Airway epithelial cell (primary cell): ENCODE measurements around the gene MYH7. TPM values are rescaled to one million over a fixed set of nuclear protein-coding genes. Genes with fewer than 3 reads are reported as not detected.

Source experiments
- total RNA-seq: library from RNA; depleted of rRNA; stranded (reverse); fragments of >200 nt; gene quantifications from 2 replicates; pipeline ENCODE4 v1.2.3, GENCODE V29; 2015

The MYH7 gene
- not detected in 2 replicates for total RNA-seq

GRCh38 chr14:23435543-23436326, at the start of gene MYH7:
Gene MYH7, minus strand, starts transcription at chr14:23435660. Its CDS starts 1,928 bp downstream, at chr14:23433732.

DNA sequence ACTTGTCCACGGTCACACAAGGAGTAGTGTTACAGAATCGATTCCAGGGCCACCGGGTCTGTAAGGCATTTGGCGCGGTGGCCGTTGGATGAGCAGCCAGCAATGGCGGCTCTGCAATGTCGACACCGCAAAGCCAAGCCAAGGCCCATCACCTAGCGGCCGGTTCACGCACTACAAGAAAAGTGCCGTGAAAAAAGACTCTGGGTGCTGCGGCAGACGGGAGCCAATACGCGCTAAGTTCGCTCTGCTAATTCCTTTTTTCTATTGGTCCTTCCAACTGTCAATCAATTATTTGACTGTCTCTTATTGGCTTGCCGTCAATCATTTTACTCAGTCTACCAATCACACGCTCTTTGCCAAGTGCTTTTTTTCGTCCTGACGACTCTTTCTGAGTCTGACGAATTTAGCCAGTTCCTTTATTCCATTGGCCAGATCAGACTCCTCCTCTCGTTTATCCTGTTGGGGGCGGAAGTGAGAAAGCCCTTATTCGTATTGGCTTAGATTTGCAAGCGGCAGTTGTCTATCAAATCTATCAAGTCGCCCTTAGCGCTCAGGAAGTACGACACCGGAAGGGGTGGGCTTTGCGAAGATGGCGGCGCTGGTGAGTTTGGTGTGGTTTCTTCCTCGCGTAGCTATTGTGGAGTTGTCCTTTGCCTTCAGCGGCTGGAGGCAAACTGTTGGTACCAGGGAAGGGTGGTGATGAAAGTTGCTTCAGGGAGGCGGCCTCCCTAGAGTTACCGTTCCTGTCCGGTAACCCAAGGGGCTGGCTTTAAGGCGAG, 33.9 kb upstream of the MYH7 start, which contains the start of gene NGDN:
TSS of gene NGDN (plus strand) at position 577 of the 779 bp plus-strand sequence. CDS start at position 590, 13 bp downstream.

DNA sequence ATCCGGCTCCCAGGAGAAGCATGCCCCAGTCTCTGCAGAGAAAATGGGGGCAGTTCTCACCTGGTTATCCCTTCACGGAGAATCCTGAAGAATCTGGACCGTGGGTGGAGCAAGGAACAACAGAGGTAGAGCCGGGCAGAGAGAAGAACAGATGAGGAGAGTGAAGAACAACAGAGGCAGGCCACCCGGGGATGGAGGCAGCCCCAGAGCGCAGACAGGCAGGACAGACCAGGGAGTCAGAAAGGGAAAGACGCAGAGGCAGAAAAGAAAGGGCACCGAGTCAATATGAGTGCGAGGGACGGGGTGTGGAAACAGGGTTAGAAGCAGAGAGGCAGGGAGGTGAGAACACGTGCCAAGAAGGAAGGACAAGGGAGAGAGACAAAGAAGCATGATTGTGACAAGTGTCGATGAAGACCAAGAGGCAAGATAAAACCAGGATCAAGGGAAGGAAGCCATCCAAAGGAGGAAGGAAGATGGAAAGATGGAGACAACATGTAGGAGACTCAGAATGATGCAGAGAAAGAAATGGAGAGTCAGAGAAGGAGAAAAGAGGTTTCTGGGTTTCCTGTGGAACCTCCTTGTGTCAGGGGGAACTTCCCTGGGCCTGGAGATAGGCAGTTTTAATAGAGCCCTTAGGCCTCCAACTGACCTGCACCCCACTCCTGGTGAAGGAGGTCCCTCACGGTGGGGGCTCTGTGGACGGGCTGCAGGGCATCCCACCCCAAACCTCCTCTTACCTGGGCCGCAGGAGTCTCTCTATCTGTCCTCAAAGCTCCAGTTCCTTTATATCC, 27.7 kb downstream of the MYH7 start, which contains the start of gene MYH6:
TSS of gene MYH6 (minus strand) at position 758 of the 791 bp plus-strand sequence. CDS start 1,050 bp downstream, outside the sequence.

DNA sequence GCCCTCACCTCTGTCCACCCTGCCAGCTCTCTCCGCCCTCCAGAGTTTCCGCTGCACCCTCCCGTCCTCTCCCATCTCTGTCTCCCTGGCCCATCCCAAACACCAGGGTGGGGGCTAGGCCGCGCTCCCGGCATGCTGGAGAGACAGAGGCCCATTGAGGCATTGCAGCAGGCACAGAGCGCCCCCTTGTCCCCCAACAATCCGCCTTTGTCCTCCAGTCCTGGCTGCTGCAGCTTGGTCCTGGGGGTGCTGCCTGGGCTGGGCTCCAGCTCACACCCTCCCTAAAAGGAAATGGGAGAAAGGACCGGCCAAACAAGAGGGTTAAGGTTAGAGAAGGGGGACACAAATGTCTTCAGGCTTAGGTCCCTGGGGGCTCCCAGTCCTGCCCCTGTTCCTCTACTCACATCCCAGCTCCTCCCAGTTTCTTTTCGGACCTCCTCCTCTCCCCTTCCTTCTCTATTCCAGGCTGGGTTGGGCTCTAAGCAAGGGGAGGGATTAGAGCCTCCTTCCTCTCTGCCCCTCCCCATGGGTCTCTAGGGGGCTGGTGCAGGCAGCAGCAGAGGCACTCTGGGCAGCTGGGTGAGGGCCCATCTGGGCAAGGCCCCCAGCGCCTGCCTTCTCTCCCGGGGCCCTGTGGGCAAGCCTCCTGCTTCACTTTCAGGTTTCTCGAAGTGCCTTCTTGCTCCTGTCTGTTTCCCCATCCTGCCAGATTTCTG, 58.8 kb downstream of the MYH7 start, which contains the start of gene CMTM5:
TSS of gene CMTM5 (plus strand) at position 565 of the 716 bp plus-strand sequence. CDS start 206 bp downstream, outside the sequence.

GRCh38 chr14:23372509-23372908, 63.0 kb downstream of the MYH7 start, which contains the start of gene IL25:
Gene IL25, plus strand, starts transcription at chr14:23372809.

DNA sequence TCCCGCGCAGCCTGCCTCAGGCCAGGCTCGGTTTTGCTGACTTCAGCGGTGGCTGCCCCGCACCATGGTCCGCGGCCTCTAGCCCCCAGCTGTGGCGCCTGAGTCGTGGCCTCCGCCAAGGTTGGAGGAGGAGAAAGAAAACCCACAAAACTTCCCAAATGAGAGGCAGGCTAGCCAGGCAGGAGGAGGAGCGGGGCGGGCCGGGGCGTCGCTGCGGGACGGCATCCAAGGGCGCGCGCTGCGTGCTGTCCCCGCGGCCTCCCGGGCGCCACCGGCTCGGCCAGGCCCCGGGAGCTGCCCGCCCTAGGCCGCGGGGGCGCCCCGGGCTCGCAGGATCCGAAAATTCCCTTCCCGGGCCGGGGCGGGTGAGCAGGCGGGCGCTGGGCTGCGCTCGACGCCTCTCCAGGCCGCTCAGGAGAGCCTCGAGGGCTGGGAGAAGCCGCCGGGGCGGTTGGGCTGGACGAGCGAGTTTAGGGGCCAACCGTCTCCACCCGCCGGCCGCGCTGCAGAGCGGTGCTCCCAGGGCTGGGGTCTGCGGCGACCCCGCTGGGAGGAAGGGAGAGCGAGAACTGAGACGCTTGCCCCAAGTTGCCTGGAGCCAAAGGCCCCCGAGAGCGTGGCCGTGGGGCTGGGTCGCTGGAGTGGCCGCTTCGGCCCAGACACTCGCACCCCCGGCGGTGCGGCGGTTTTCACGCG, 70.3 kb downstream of the MYH7 start, which contains the start of gene EFS:
TSS of gene EFS (minus strand) at position 137 of the 696 bp plus-strand sequence. CDS start 147 bp downstream, outside the sequence.

Other genes with a start within 250 kb of the MYH7 start
- not detected in 2 replicates for gene RNF212B, start 197.7 kb downstream of the MYH7 start, total RNA-seq
- 12.8 and 15.2 TPM in 2 replicates for gene HOMEZ, start 149.5 kb downstream of the MYH7 start, total RNA-seq
- 2.4 and 7.5 TPM in 2 replicates for gene PPP1R3E, start 132.8 kb downstream of the MYH7 start, total RNA-seq
- 15.5 and 21.9 TPM in 2 replicates for gene BCL2L2, start 128.8 kb downstream of the MYH7 start, total RNA-seq
- 41.6 and 51.3 TPM in 2 replicates for gene PABPN1, start 114.2 kb downstream of the MYH7 start, total RNA-seq
- 3.8 and 5.4 TPM in 2 replicates for gene SLC22A17, start 82.8 kb downstream of the MYH7 start, total RNA-seq
- 15.0 and 23.2 TPM in 2 replicates for gene EFS, start 70.5 kb downstream of the MYH7 start, total RNA-seq
- gene IL25, start 62.9 kb downstream of the MYH7 start, total RNA-seq: not detected in 2 replicates
- not detected in 2 replicates for gene CMTM5, start 58.6 kb downstream of the MYH7 start, total RNA-seq
- not detected in 2 replicates for gene MYH6, start 27.4 kb downstream of the MYH7 start, total RNA-seq
- gene NGDN, start 34.0 kb upstream of the MYH7 start, total RNA-seq: 29.1 and 30.3 TPM in 2 replicates
- 0.21 and 2.0 TPM in 2 replicates for gene ZFHX2, start 116.1 kb upstream of the MYH7 start, total RNA-seq
- 4.9 and 13.4 TPM in 2 replicates for gene THTPA, start 120.6 kb upstream of the MYH7 start, total RNA-seq
- 57.8 and 73.3 TPM in 2 replicates for gene AP1G2, start 132.1 kb upstream of the MYH7 start, total RNA-seq
- not detected in 2 replicates for gene JPH4, start 143.1 kb upstream of the MYH7 start, total RNA-seq
- gene DHRS2, start 200.7 kb upstream of the MYH7 start, total RNA-seq: 0.19 and 0.21 TPM in 2 replicates